DND-41 (cell line): Measurements from ENCODE around the gene MMP24.

ENCODE experiments used
- EZH2 ChIP-seq: IDR thresholded peaks from 3 replicates; pipeline ENCODE4 v1.6.1; 2012; ENCODE audit warnings: borderline replicate concordance, low read depth, mild to moderate bottlenecking, moderate library complexity, low read length, inconsistent platforms; ENCODE audit not compliant: severe bottlenecking
- TF ChIP-seq, protein P1 (sequence below): IDR thresholded peaks from 2 replicates; pipeline ENCODE4 v1.5.1; 2012; ENCODE audit warnings: borderline replicate concordance, low read length, moderate library complexity, mild to moderate bottlenecking; ENCODE audit not compliant: poor library complexity, severe bottlenecking; ENCODE audit errors: extremely low read depth

DNA sequence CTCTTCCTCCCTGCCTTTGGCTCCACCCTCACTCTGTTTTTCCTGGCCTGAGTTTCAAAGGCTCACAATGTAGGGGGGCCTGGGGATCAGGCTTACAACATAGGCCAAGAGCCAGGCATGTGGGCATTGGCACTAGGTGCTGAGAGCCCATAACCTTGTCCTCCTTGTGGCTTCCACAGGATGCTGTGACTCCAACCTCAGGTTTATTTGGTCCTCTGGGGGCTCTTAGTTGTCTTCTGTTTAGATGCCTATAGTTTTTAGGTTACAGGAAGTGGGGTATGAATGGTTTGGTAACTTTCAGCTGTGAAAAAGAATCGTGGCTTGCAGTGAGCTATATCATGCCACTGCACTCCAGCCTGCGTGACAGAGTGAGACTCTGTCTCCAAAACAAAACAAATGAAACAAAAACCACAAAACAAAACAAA lies 25.6 kb downstream of the MMP24 start:
- TF ChIP-seq, protein P1, sequence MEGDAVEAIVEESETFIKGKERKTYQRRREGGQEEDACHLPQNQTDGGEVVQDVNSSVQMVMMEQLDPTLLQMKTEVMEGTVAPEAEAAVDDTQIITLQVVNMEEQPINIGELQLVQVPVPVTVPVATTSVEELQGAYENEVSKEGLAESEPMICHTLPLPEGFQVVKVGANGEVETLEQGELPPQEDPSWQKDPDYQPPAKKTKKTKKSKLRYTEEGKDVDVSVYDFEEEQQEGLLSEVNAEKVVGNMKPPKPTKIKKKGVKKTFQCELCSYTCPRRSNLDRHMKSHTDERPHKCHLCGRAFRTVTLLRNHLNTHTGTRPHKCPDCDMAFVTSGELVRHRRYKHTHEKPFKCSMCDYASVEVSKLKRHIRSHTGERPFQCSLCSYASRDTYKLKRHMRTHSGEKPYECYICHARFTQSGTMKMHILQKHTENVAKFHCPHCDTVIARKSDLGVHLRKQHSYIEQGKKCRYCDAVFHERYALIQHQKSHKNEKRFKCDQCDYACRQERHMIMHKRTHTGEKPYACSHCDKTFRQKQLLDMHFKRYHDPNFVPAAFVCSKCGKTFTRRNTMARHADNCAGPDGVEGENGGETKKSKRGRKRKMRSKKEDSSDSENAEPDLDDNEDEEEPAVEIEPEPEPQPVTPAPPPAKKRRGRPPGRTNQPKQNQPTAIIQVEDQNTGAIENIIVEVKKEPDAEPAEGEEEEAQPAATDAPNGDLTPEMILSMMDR = no peak
- TF ChIP-seq EZH2 = no peak
